PC-3 (cell line): ENCODE data around the gene SPDYE17.
"Not testable (repeated sequence)": the region's sequence is repeated elsewhere in the genome, so short reads cannot be mapped to it uniquely, and the experiment has no call there.

Experiments used
- CTCF ChIP-seq: fragments of 300-600 bp; sonication (generic); conservative IDR thresholded peaks from 2 replicates; pipeline ENCODE4 v1.5.1; 2017; ENCODE audit warnings: antibody characterized with exemption, low read depth, mild to moderate bottlenecking, low read length
- EZH2 ChIP-seq: fragments of 300-600 bp; sonication (generic); IDR thresholded peaks from one replicate; pipeline ENCODE4 v1.6.1; 2017; ENCODE audit warnings: antibody characterized with exemption, mild to moderate bottlenecking, low read length; ENCODE audit not compliant: unreplicated experiment
- EZH2phosphoT487 ChIP-seq: fragments of 300-600 bp; sonication (generic); IDR thresholded peaks from 2 replicates; pipeline ENCODE4 v1.6.1; 2018; ENCODE audit warnings: mild to moderate bottlenecking, antibody characterized with exemption, low read length, borderline replicate concordance

- TF ChIP-seq CTCF, EZH2, EZH2phosphoT487: not testable (repeated sequence)
These were observed 5.8 kb downstream of the SPDYE17 start for GRCh38 chr7:77026349-77026748.
